H9 (cell line): ENCODE data around the gene SLC6A3. TPM values are rescaled to one million over a fixed set of nuclear protein-coding genes. Genes with fewer than 3 reads are reported as not detected.

Experiments
- DNase-seq: peaks from one replicate; pipeline ENCODE4 v3.0.0-alpha.2; 2017
- H2AFZ ChIP-seq: one replicate; pipeline ENCODE4 v1.6.1; 2013; ENCODE audit warnings: mild to moderate bottlenecking, low read length, control low read depth, moderate library complexity
- H2AK5ac ChIP-seq: 2 replicates; pipeline ENCODE4 v1.6.1; 2013; ENCODE audit warnings: low read length, control low read depth, mixed read lengths; ENCODE audit not compliant: insufficient read length
- H2BK120ac ChIP-seq: one replicate; pipeline ENCODE4 v1.6.1; 2013; ENCODE audit warnings: low read depth, mild to moderate bottlenecking, low read length, control low read depth, inconsistent platforms; ENCODE audit not compliant: poor library complexity, severe bottlenecking
- H2BK12ac ChIP-seq: 2 replicates; pipeline ENCODE4 v1.6.1; 2013; ENCODE audit warnings: low read length, control low read depth, mixed read lengths, low read depth; ENCODE audit not compliant: insufficient read length
- H2BK15ac ChIP-seq: 2 replicates; pipeline ENCODE4 v1.6.1; 2013; ENCODE audit warnings: low read depth, low read length, control low read depth
- H2BK20ac ChIP-seq: one replicate; pipeline ENCODE4 v1.6.1; 2013; ENCODE audit warnings: low read depth, mild to moderate bottlenecking, low read length, control low read depth, inconsistent platforms; ENCODE audit not compliant: poor library complexity, severe bottlenecking
- H2BK5ac ChIP-seq: 2 replicates; pipeline ENCODE4 v1.6.1; 2013; ENCODE audit warnings: low read length, control low read depth, mixed read lengths; ENCODE audit not compliant: insufficient read length
- H3K14ac ChIP-seq: 2 replicates; pipeline ENCODE4 v1.6.1; 2013; ENCODE audit warnings: low read length, control low read depth; ENCODE audit not compliant: insufficient read depth
- H3K18ac ChIP-seq: 2 replicates; pipeline ENCODE4 v1.6.1; 2013; ENCODE audit warnings: low read depth, mild to moderate bottlenecking, mixed read lengths, low read length, control low read depth; ENCODE audit not compliant: insufficient read length
- H3K23ac ChIP-seq: 2 replicates; pipeline ENCODE4 v1.6.1; 2013; ENCODE audit warnings: low read length, control low read depth, mixed read lengths, low read depth; ENCODE audit not compliant: insufficient read length
- H3K23me2 ChIP-seq: 2 replicates; pipeline ENCODE4 v1.6.1; 2013; ENCODE audit warnings: low read depth, mild to moderate bottlenecking, mixed read lengths, low read length, control low read depth; ENCODE audit not compliant: insufficient read length, poor library complexity, severe bottlenecking
- H3K27ac ChIP-seq: 2 replicates; pipeline ENCODE4 v1.5.1; 2013; ENCODE audit warnings: low read length, control low read depth, mixed read lengths, low read depth; ENCODE audit not compliant: insufficient read length
- H3K27me3 ChIP-seq: 2 replicates; pipeline ENCODE4 v1.6.1; 2013; ENCODE audit warnings: low read length, control low read depth, inconsistent platforms; ENCODE audit not compliant: insufficient read depth
- H3K4ac ChIP-seq: 2 replicates; pipeline ENCODE4 v1.6.1; 2013; ENCODE audit warnings: low read depth, mild to moderate bottlenecking, control low read depth, inconsistent platforms, low read length, moderate library complexity
- H3K4me1 ChIP-seq: 2 replicates; pipeline ENCODE4 v1.6.1; 2013; ENCODE audit warnings: low read length, control low read depth, inconsistent platforms; ENCODE audit not compliant: insufficient read depth
- H3K4me2 ChIP-seq: 2 replicates; pipeline ENCODE4 v1.6.1; 2013; ENCODE audit warnings: low read length, control low read depth, mixed read lengths; ENCODE audit not compliant: insufficient read length, insufficient read depth
- H3K56ac ChIP-seq: 2 replicates; pipeline ENCODE4 v1.6.1; 2013; ENCODE audit warnings: low read depth, mild to moderate bottlenecking, mixed read lengths, low read length, control low read depth; ENCODE audit not compliant: insufficient read length
- H3K79me1 ChIP-seq: 2 replicates; pipeline ENCODE4 v1.6.1; 2013; ENCODE audit warnings: low read depth, mild to moderate bottlenecking, moderate library complexity, low read length, control low read depth, inconsistent platforms; ENCODE audit not compliant: insufficient read depth, poor library complexity, severe bottlenecking
- H3K79me2 ChIP-seq: 2 replicates; pipeline ENCODE4 v1.6.1; 2013; ENCODE audit warnings: low read length, control low read depth, inconsistent platforms; ENCODE audit not compliant: insufficient read depth
- H3K9ac ChIP-seq: 2 replicates; pipeline ENCODE4 v1.6.1; 2013; ENCODE audit warnings: low read length, control low read depth, mixed read lengths; ENCODE audit not compliant: insufficient read length; ENCODE audit errors: extremely low read depth
- H3K9me3 ChIP-seq: one replicate; pipeline ENCODE4 v1.6.1; 2013; ENCODE audit warnings: low read depth, low read length, inconsistent platforms; ENCODE audit not compliant: control insufficient read depth
- H3T11ph ChIP-seq: one replicate; pipeline ENCODE4 v1.6.1; 2013; ENCODE audit warnings: mild to moderate bottlenecking, low read length, control low read depth, inconsistent platforms
- H4K20me1 ChIP-seq: one replicate; pipeline ENCODE4 v1.6.1; 2013; ENCODE audit not compliant: control insufficient read depth, insufficient read length, insufficient read depth
- H4K5ac ChIP-seq: 2 replicates; pipeline ENCODE4 v1.6.1; 2013; ENCODE audit warnings: low read depth, mild to moderate bottlenecking, mixed read lengths, low read length, control low read depth; ENCODE audit not compliant: insufficient read length
- H4K8ac ChIP-seq: replicated peaks from 2 replicates; pipeline ENCODE4 v1.6.1; 2013; ENCODE audit warnings: low read length, control low read depth, mixed read lengths, low read depth; ENCODE audit not compliant: insufficient read length
- H4K91ac ChIP-seq: 2 replicates; pipeline ENCODE4 v1.6.1; 2013; ENCODE audit warnings: low read depth, mild to moderate bottlenecking, moderate library complexity, mixed read lengths, low read length, control low read depth; ENCODE audit not compliant: insufficient read length
- H3K27ac Mint-ChIP-seq, 3 experiments: 2 replicates in 2 of 3; 3 replicates in 1 of 3; pipeline ENCODE4 v1.8.0; 2020 to 2021; ENCODE audit warnings: mixed read lengths in 3 of 3, mild to moderate bottlenecking in 1 of 3, moderate library complexity in 1 of 3
- H3K27me3 Mint-ChIP-seq: 2 replicates; pipeline ENCODE4 v1.8.0; 2021; ENCODE audit warnings: low read depth, mild to moderate bottlenecking, moderate library complexity, mixed read lengths
- H3K36me3 Mint-ChIP-seq, 3 experiments: 2 replicates in 2 of 3; 3 replicates in 1 of 3; pipeline ENCODE4 v1.8.0; 2020 to 2021; ENCODE audit warnings: low read depth in 3 of 3, mixed read lengths in 3 of 3; ENCODE audit not compliant: insufficient read depth in 1 of 3
- H3K4me1 Mint-ChIP-seq, 2 experiments: 2 replicates each; pipeline ENCODE4 v1.8.0; 2020; ENCODE audit warnings: mixed read lengths in 2 of 2
- H3K4me3 Mint-ChIP-seq, 2 experiments: 2 replicates in 1 of 2; 3 replicates in 1 of 2; pipeline ENCODE4 v1.8.0; 2020 to 2021; ENCODE audit warnings: mild to moderate bottlenecking in 2 of 2, mixed read lengths in 2 of 2, moderate library complexity in 1 of 2
- H3K9me3 Mint-ChIP-seq, 2 experiments: 2 replicates in 1 of 2; 3 replicates in 1 of 2; pipeline ENCODE4 v1.8.0; 2020; ENCODE audit warnings: mild to moderate bottlenecking in 2 of 2, mixed read lengths in 2 of 2, moderate library complexity in 1 of 2
- WGBS: extraction: QIAGEN DNeasy Blood & Tissue Kit; methylation state at CpG from one replicate; pipeline ENCODE4 v1.1.7; 2013; ENCODE audit warnings: missing lambda C conversion rate, low lambda C conversion rate, mixed read lengths; ENCODE audit not compliant: insufficient read length; ENCODE audit errors: extremely low coverage; 5-methylcytosine and 5-hydroxymethylcytosine counted together
- total RNA-seq: library from RNA; stranded (reverse); gene quantifications from 2 replicates; pipeline ENCODE4 v1.2.1, GENCODE V29; 2021
- TF ChIP-seq, protein P1 (sequence below): fragments of 200-600 bp; sonication (generic); conservative IDR thresholded peaks from 3 replicates; pipeline ENCODE4 v1.8.0; 2021; ENCODE audit warnings: antibody characterized with exemption, mild to moderate bottlenecking

SLC6A3 gene
- total RNA-seq, 1 experiment from 2014 or later = 0.61 TPM

DNA sequence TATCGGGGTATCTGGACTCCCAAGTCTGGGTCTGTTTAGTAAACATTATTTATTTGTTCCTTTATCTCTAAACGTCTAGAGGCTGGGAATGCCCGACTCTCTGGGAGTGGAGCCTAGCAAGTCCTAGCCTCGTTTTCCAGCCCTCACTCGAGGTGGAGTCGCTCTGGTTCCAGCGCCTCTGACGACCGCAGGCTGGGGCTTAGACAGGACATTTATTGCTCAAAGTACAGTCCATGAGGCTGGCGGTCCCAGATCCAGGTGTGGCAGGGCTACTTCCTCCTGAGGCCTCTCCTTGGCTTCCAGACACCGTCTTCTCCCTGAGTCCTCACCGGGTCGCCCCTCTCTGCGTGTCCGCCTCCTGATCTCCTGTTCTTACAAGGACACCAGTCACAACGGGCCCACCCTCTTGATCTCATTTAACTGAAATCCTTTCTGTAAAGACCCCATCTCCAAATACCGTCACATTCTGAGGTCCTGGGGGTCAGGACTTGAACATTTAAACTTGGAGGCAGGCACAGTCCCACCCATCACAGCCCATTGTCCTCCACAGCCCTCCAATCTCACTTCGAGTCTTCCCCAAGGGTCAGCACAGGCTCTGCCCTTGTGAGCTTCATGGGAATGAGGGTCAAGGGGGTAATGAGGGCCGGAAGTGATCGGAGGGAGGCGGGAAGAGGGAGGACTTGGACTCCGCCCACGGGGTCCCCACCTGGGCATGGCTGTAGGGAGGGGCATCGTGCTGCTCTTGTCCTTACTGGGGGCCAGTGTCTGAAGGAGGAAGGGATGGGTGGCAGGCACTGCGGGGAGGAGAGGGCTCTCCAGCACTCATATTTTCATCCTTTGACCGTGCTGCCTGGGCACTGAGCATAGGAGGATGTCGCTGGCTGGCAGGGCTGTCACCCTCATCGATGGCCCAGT lies 88.1 kb downstream of the SLC6A3 start:
- Histone ChIP-seq H3K14ac (peak overlapping the region; percentile 12; the same call in 1 of the 2 replicates), H3K18ac (no peak overlapping the region), H3K79me2 (no peaks in the 10 kb centered on the region), H3K27ac (no peak overlapping the region), H2BK20ac (no peak overlapping the region), H3K9me3 (no peaks in the 10 kb centered on the region), H4K5ac (no peak overlapping the region), H4K20me1 (no peaks in the 10 kb centered on the region), H2BK120ac (no peak overlapping the region), H2BK15ac (no peak overlapping the region), H3K27me3 (no peaks in the 10 kb centered on the region), H3K79me1 (no peaks in the 10 kb centered on the region), H2BK5ac (no peak overlapping the region), H3K4me1 (no peaks in the 10 kb centered on the region; the same call in 1 of the 2 replicates), H2AFZ (no peak overlapping the region), H2AK5ac (no peak overlapping the region), H2BK12ac (no peak overlapping the region), H3K23ac (no peak overlapping the region), H3T11ph (no peak overlapping the region), H3K23me2 (no peaks in the 10 kb centered on the region), H3K4me2 (no peak overlapping the region), H4K91ac (no peak overlapping the region), H3K56ac (no peak overlapping the region), H3K4ac (no peak overlapping the region), H3K9ac (no peak overlapping the region), H4K8ac (no peak overlapping the region)
- H3K9me3 Mint-ChIP-seq = no peaks in the 10 kb centered on the region
- DNase-seq = no peak
- peaks cover 6% of the 10 kb centered on the region for H3K27me3 Mint-ChIP-seq
- H3K27ac Mint-ChIP-seq = 0 out of 7 replicates have a peak overlapping the region, but pooled peaks of 1 of the 3 experiments have one; percentile 7
- WGBS = no CpG with 5 or more reads among the region's 28 CpGs
- H3K36me3 Mint-ChIP-seq = no peaks in the 10 kb centered on the region
- TF ChIP-seq, protein P1, sequence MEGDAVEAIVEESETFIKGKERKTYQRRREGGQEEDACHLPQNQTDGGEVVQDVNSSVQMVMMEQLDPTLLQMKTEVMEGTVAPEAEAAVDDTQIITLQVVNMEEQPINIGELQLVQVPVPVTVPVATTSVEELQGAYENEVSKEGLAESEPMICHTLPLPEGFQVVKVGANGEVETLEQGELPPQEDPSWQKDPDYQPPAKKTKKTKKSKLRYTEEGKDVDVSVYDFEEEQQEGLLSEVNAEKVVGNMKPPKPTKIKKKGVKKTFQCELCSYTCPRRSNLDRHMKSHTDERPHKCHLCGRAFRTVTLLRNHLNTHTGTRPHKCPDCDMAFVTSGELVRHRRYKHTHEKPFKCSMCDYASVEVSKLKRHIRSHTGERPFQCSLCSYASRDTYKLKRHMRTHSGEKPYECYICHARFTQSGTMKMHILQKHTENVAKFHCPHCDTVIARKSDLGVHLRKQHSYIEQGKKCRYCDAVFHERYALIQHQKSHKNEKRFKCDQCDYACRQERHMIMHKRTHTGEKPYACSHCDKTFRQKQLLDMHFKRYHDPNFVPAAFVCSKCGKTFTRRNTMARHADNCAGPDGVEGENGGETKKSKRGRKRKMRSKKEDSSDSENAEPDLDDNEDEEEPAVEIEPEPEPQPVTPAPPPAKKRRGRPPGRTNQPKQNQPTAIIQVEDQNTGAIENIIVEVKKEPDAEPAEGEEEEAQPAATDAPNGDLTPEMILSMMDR = no peak
- peaks cover 18 to 19% of the 10 kb centered on the region in 2 experiments for H3K4me1 Mint-ChIP-seq
- H3K4me3 Mint-ChIP-seq = peak overlapping the region in 1 of 2 experiments; percentile 29; a peak in 2 of 5 replicates
